Embryonic facial prominence (tissue), 1 donor: ENCODE data around the gene NET1.
"Not testable (repeated sequence)": the region's sequence is repeated elsewhere in the genome, so short reads cannot be mapped to it uniquely, and the experiment has no call there.

ENCODE experiments used
- DNase-seq: peaks from one replicate; pipeline ENCODE4 v3.0.0-alpha.2; 2016; ENCODE audit errors: extremely low spot score

The NET1 gene

GRCh38 chr10:5412277-5412941, at the start of gene NET1:
Gene NET1 (plus strand): TSS chr10:5412557. CDS start chr10:5412693, 136 bp downstream.
- peak; percentile 85 for DNase-seq

- no peak for DNase-seq
Observed at GRCh38 chr10:5362873-5363272, 49.5 kb upstream of the NET1 start.

- DNase-seq = no peak
Observed at GRCh38 chr10:5364374-5364773, 48.0 kb upstream of the NET1 start.

- DNase-seq = no peak
Observed at GRCh38 chr10:5364890-5365338, 47.4 kb upstream of the NET1 start, which contains the start of gene UCN3. Gene UCN3 (plus strand): TSS chr10:5364966. CDS start chr10:5373721, 8,755 bp downstream.

GRCh38 chr10:5365928-5366327, 46.4 kb upstream of the NET1 start:
- DNase-seq = no peak

- no peak for DNase-seq
Observed at GRCh38 chr10:5369362-5370158, 42.8 kb upstream of the NET1 start.

GRCh38 chr10:5370493-5371352, 41.6 kb upstream of the NET1 start:
- no peak for DNase-seq

GRCh38 chr10:5373307-5373706, 39.0 kb upstream of the NET1 start:
- DNase-seq = no peak

GRCh38 chr10:5373891-5374611, 38.3 kb upstream of the NET1 start:
- no peak for DNase-seq

GRCh38 chr10:5376450-5376849, 35.9 kb upstream of the NET1 start:
- DNase-seq = no peak

- not testable (repeated sequence) for DNase-seq
Observed at GRCh38 chr10:5379202-5379601, 33.2 kb upstream of the NET1 start.

- not testable (repeated sequence) for DNase-seq
Observed at GRCh38 chr10:5380395-5380794, 32.0 kb upstream of the NET1 start.

- no peak for DNase-seq
Observed at GRCh38 chr10:5381187-5381586, 31.2 kb upstream of the NET1 start.

- no peak for DNase-seq
Observed at GRCh38 chr10:5385224-5385623, 27.1 kb upstream of the NET1 start.

- DNase-seq = no peak
Observed at GRCh38 chr10:5387169-5387568, 25.2 kb upstream of the NET1 start.

- no peak for DNase-seq
Observed at GRCh38 chr10:5390607-5391205, 21.7 kb upstream of the NET1 start.

GRCh38 chr10:5391790-5392189, 20.6 kb upstream of the NET1 start:
- DNase-seq = no peak

- no peak for DNase-seq
Observed at GRCh38 chr10:5393529-5393928, 18.8 kb upstream of the NET1 start.

- DNase-seq = no peak
Observed at GRCh38 chr10:5395168-5395567, 17.2 kb upstream of the NET1 start.

- DNase-seq = no peak
Observed at GRCh38 chr10:5396556-5397300, 15.6 kb upstream of the NET1 start.
